ENCODE results near the gene KRTAP29-1.

KRTAP29-1 gene

GRCh38 chr17:41327411-41328120, 24.9 kb upstream of the KRTAP29-1 start:
- DNase-seq (ENCODE audit: low spot score) = no peak

GRCh38 chr17:41326173-41327145, 23.8 kb upstream of the KRTAP29-1 start:
- DNase-seq (ENCODE audit: low spot score) = peak; percentile 32

- DNase-seq (ENCODE audit: low spot score) = no peak
These were observed 23.0 kb upstream of the KRTAP29-1 start for GRCh38 chr17:41325611-41326010.

- DNase-seq (ENCODE audit: low spot score) = no peak
These were observed 22.5 kb upstream of the KRTAP29-1 start for GRCh38 chr17:41325126-41325525.

- peak; percentile 33 for DNase-seq (ENCODE audit: low spot score)
These were observed 21.8 kb upstream of the KRTAP29-1 start for GRCh38 chr17:41324180-41325075.

GRCh38 chr17:41322903-41323895, 20.5 kb upstream of the KRTAP29-1 start:
- DNase-seq (ENCODE audit: low spot score) = no peak

GRCh38 chr17:41322094-41322902, 19.6 kb upstream of the KRTAP29-1 start:
- DNase-seq (ENCODE audit: low spot score) = peak; percentile 67

- DNase-seq (ENCODE audit: low spot score) = no peak
These were observed 15.6 kb upstream of the KRTAP29-1 start for GRCh38 chr17:41318231-41318630.

- no peak for DNase-seq (ENCODE audit: low spot score)
These were observed 13.3 kb upstream of the KRTAP29-1 start for GRCh38 chr17:41315814-41316445.

- no peak for DNase-seq (ENCODE audit: low spot score)
These were observed 12.6 kb upstream of the KRTAP29-1 start, which contains the start of gene KRTAP17-1 for GRCh38 chr17:41315204-41315794. Gene KRTAP17-1, minus strand, starts transcription at chr17:41315710. Its CDS starts 60 bp downstream, at chr17:41315650.

- DNase-seq (ENCODE audit: low spot score) = no peak
These were observed 8.5 kb upstream of the KRTAP29-1 start for GRCh38 chr17:41311111-41311510.

GRCh38 chr17:41308918-41309359, 6.3 kb upstream of the KRTAP29-1 start, which contains the start of gene KRTAP16-1:
Gene KRTAP16-1, minus strand, starts transcription at chr17:41309309. Its CDS starts 56 bp downstream, at chr17:41309253.
- DNase-seq (ENCODE audit: low spot score) = peak; percentile 72

GRCh38 chr17:41308251-41308917, 5.7 kb upstream of the KRTAP29-1 start:
- DNase-seq (ENCODE audit: low spot score) = peak; percentile 90

- peak; percentile 7 for DNase-seq (ENCODE audit: low spot score)
These were observed 5.0 kb upstream of the KRTAP29-1 start for GRCh38 chr17:41307647-41308046.

GRCh38 chr17:41304091-41304490, 1.4 kb upstream of the KRTAP29-1 start:
- DNase-seq (ENCODE audit: low spot score) = no peak

GRCh38 chr17:41302981-41303380, 330 bp upstream of the KRTAP29-1 start:
- DNase-seq (ENCODE audit: low spot score) = no peak

- no peak for DNase-seq (ENCODE audit: low spot score)
These were observed 1.4 kb downstream of the KRTAP29-1 start for GRCh38 chr17:41301204-41301790.

Measured in CD4-positive, alpha-beta T cell treated with Interleukin-2 at 100 ng/mL for 4 hours (primary cell).